GM23338 (cell line): ENCODE measurements around the gene GPC5. TPM values are rescaled to one million over a fixed set of nuclear protein-coding genes. Genes with fewer than 3 reads are reported as not detected.

Experiments used
- ATAC-seq: fragments of 200-7000 bp; cut with Tn5 transposase; 3 replicates; pipeline ENCODE4 v1.9.1; 2020
- DNase-seq: peaks from one replicate; pipeline ENCODE4 v3.0.0-alpha.2; 2015; ENCODE audit warnings: low spot score
- H2AFZ ChIP-seq: fragments of 200-600 bp; sonication (generic); 2 replicates; pipeline ENCODE4 v1.8.0; 2016; ENCODE audit warnings: antibody characterized with exemption, mild to moderate bottlenecking, moderate library complexity
- H3F3A ChIP-seq: fragments of 200-600 bp; sonication (generic); replicated peaks from 2 replicates; pipeline ENCODE4 v1.8.0; 2017; ENCODE audit warnings: antibody characterized with exemption, mixed run types, low read depth
- H3K27ac ChIP-seq: fragments of 200-600 bp; sonication (generic); 2 replicates; pipeline ENCODE4 v1.6.1; 2016; ENCODE audit warnings: low read depth
- H3K27me3 ChIP-seq: fragments of 200-600 bp; sonication (generic); 2 replicates; pipeline ENCODE4 v1.8.0; 2016; ENCODE audit warnings: mild to moderate bottlenecking, mixed run types, moderate library complexity; ENCODE audit not compliant: insufficient read depth
- H3K36me3 ChIP-seq: fragments of 200-600 bp; sonication (generic); 2 replicates; pipeline ENCODE4 v1.8.0; 2016; ENCODE audit warnings: mild to moderate bottlenecking; ENCODE audit not compliant: insufficient read depth
- H3K4me1 ChIP-seq: fragments of 200-600 bp; sonication (generic); 2 replicates; pipeline ENCODE4 v1.8.0; 2016; ENCODE audit warnings: mild to moderate bottlenecking, moderate library complexity; ENCODE audit not compliant: insufficient read depth
- H3K4me2 ChIP-seq: fragments of 200-600 bp; sonication (generic); 2 replicates; pipeline ENCODE4 v1.7.1; 2017; ENCODE audit warnings: mixed run types
- H3K4me3 ChIP-seq: fragments of 200-600 bp; sonication (generic); 2 replicates; pipeline ENCODE4 v1.6.1; 2016; ENCODE audit warnings: mixed run types
- H3K79me2 ChIP-seq: fragments of 200-600 bp; sonication (generic); replicated peaks from 2 replicates; pipeline ENCODE4 v1.8.0; 2017; ENCODE audit warnings: mild to moderate bottlenecking; ENCODE audit not compliant: insufficient read depth
- H3K9me2 ChIP-seq: fragments of 200-600 bp; sonication (generic); 2 replicates; pipeline ENCODE4 v1.8.0; 2017; ENCODE audit not compliant: insufficient read depth
- H4K20me1 ChIP-seq: fragments of 200-600 bp; sonication (generic); replicated peaks from 2 replicates; pipeline ENCODE4 v1.8.0; 2017; ENCODE audit warnings: mild to moderate bottlenecking; ENCODE audit not compliant: insufficient read depth
- H3K27ac Mint-ChIP-seq: 2 replicates; pipeline ENCODE4 v1.8.0; 2020; ENCODE audit warnings: inconsistent platforms, mild to moderate bottlenecking, moderate library complexity, mixed read lengths
- H3K27me3 Mint-ChIP-seq: 3 replicates; pipeline ENCODE4 v1.8.0; 2022; ENCODE audit warnings: low read depth, mild to moderate bottlenecking, moderate library complexity, mixed read lengths, inconsistent platforms; ENCODE audit not compliant: insufficient read depth, poor library complexity
- H3K36me3 Mint-ChIP-seq: 3 replicates; pipeline ENCODE4 v1.8.0; 2021; ENCODE audit warnings: low read depth, mild to moderate bottlenecking, inconsistent platforms, moderate library complexity, mixed read lengths
- H3K4me1 Mint-ChIP-seq: 3 replicates; pipeline ENCODE4 v1.8.0; 2020; ENCODE audit warnings: mild to moderate bottlenecking, inconsistent platforms, mixed read lengths
- H3K4me3 Mint-ChIP-seq: 3 replicates; pipeline ENCODE4 v1.8.0; 2021; ENCODE audit warnings: moderate library complexity, mild to moderate bottlenecking, inconsistent platforms, mixed read lengths
- H3K9me3 Mint-ChIP-seq: 3 replicates; pipeline ENCODE4 v1.8.0; 2020; ENCODE audit warnings: moderate library complexity, mild to moderate bottlenecking, inconsistent platforms, mixed read lengths
- CREB1 ChIP-seq: fragments of 250-450 bp; sonication (Bioruptor Pico); IDR thresholded peaks from 2 replicates; pipeline ENCODE4 v1.5.0; 2020; ENCODE audit warnings: low read depth, mild to moderate bottlenecking, moderate library complexity
- CTCF ChIP-seq, 2 experiments: fragments of 200-600 bp in 1 of 2; sonication (generic) in 1 of 2; conservative IDR thresholded peaks; 2 replicates each; pipeline versions ENCODE4 v1.5.1 to v1.6.1; 2016 to 2017; ENCODE audit warnings: antibody characterized with exemption in 2 of 2, low read depth in 2 of 2, mild to moderate bottlenecking in 2 of 2, moderate library complexity in 1 of 2
- EZH2 ChIP-seq: fragments of 200-600 bp; sonication (generic); IDR thresholded peaks from one replicate; pipeline ENCODE4 v1.8.0; 2017; ENCODE audit warnings: antibody characterized with exemption, mild to moderate bottlenecking, low read depth; ENCODE audit not compliant: unreplicated experiment
- EZH2phosphoT487 ChIP-seq: fragments of 200-600 bp; sonication (generic); IDR thresholded peaks from one replicate; pipeline ENCODE4 v1.8.1; 2018; ENCODE audit warnings: antibody characterized with exemption; ENCODE audit not compliant: unreplicated experiment
- JUNB ChIP-seq: IDR thresholded peaks from one replicate; pipeline ENCODE4 v1.6.1; 2016; ENCODE audit warnings: antibody characterized with exemption; ENCODE audit not compliant: unreplicated experiment
- NANOG ChIP-seq: IDR thresholded peaks from 2 replicates; pipeline ENCODE4 v1.6.1; 2016; ENCODE audit warnings: antibody characterized with exemption, borderline replicate concordance
- POLR2AphosphoS5 ChIP-seq: IDR thresholded peaks from 2 replicates; pipeline ENCODE4 v1.6.1; 2016; ENCODE audit warnings: antibody characterized with exemption, low read depth
- REST ChIP-seq: IDR thresholded peaks from one replicate; pipeline ENCODE4 v1.6.1; 2018; ENCODE audit warnings: antibody characterized with exemption; ENCODE audit not compliant: unreplicated experiment
- STAT1 ChIP-seq: IDR thresholded peaks from one replicate; pipeline ENCODE4 v1.6.1; 2016; ENCODE audit warnings: antibody characterized with exemption; ENCODE audit not compliant: unreplicated experiment
- ZNF114 ChIP-seq: fragments of 250-450 bp; sonication (Bioruptor Pico); IDR thresholded peaks from 2 replicates; pipeline ENCODE4 v1.5.0; 2020; ENCODE audit warnings: mild to moderate bottlenecking, moderate library complexity
- ZNF331 ChIP-seq: fragments of 250-450 bp; sonication (Bioruptor Pico); IDR thresholded peaks from 2 replicates; pipeline ENCODE4 v1.5.0; 2020; ENCODE audit warnings: low read depth, mild to moderate bottlenecking, moderate library complexity
- ZNF462 ChIP-seq: fragments of 250-450 bp; sonication (Bioruptor Pico); IDR thresholded peaks from 2 replicates; pipeline ENCODE4 v1.5.0; 2020; ENCODE audit warnings: mild to moderate bottlenecking, moderate library complexity
- polyA plus RNA-seq: library from polyadenylated mRNA; unstranded; fragments of >200 nt; fragmentation: Nextera tagmentation; extraction: Ambion mirVana; gene quantifications from 2 replicates; pipeline ENCODE4 v1.2.1, GENCODE V29; 2016
- total RNA-seq: library from RNA; depleted of rRNA; stranded (reverse); fragments of >200 nt; shearing (Covaris generic); gene quantifications from 2 replicates; pipeline ENCODE4 v1.2.3, GENCODE V29; 2014
- TF ChIP-seq, protein P1 (sequence below): IDR thresholded peaks from 2 replicates; pipeline ENCODE4 v1.6.1; 2016; ENCODE audit warnings: antibody characterized with exemption

GPC5 gene
- total and polyA plus RNA-seq, 2 experiments from 2014 or later: 0.95 to 1.1 TPM

DNA sequence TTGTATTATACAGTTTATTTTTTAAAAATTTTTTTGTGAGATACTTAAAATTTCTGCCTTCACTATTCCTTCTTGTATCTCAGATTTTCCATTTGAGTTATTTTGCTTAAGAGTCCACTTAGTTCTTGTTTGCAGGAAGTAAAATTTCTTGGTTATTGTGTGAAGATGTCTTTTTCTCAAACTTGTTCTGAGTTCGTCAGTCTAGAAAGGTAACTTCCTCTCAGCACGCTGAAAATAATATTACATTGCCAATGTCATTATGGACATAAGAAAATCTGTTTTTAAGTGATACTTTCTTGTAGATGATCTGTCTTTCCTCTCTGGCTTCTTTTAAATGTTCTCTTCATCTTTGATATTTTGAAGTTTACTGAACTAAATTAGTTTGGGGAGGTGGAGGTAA is 1096.5 kb downstream of the GPC5 start:
- Histone ChIP-seq H3F3A (no peaks in the 10 kb centered on the region), H3K36me3 (no peaks in the 10 kb centered on the region), H3K27ac (no peak overlapping the region), H3K4me1 (0 out of 2 replicates have a peak, but pooled peaks cover 5% of the 10 kb centered on the region), H3K27me3 (no peaks in the 10 kb centered on the region), H3K9me2 (no peaks in the 10 kb centered on the region), H3K79me2 (no peaks in the 10 kb centered on the region), H2AFZ (no peak overlapping the region), H3K4me3 (no peak overlapping the region), H4K20me1 (no peaks in the 10 kb centered on the region), H3K4me2 (no peak overlapping the region)
- Mint-ChIP-seq H3K4me1 (peaks cover 8% of the 10 kb centered on the region), H3K4me3 (no peak overlapping the region), H3K27me3 (no peaks in the 10 kb centered on the region), H3K9me3 (no peaks in the 10 kb centered on the region), H3K27ac (no peak overlapping the region), H3K36me3 (no peaks in the 10 kb centered on the region)
- ATAC-seq: no peak
- TF ChIP-seq EZH2phosphoT487 (no peak), CREB1 (CRISPR knock-in tag) (no peak), ZNF462 (CRISPR knock-in tag) (no peak), POLR2AphosphoS5 (no peak), STAT1 (no peak), NANOG (no peak), EZH2 (no peak), REST (no peak), JUNB (no peak), ZNF114 (CRISPR knock-in tag) (no peak), ZNF331 (CRISPR knock-in tag) (no peak), CTCF (conservative IDR thresholded peaks at IDR 0.05; ENCODE audit: low read depth in 2 of 2) (no peak)
- TF ChIP-seq, protein P1, sequence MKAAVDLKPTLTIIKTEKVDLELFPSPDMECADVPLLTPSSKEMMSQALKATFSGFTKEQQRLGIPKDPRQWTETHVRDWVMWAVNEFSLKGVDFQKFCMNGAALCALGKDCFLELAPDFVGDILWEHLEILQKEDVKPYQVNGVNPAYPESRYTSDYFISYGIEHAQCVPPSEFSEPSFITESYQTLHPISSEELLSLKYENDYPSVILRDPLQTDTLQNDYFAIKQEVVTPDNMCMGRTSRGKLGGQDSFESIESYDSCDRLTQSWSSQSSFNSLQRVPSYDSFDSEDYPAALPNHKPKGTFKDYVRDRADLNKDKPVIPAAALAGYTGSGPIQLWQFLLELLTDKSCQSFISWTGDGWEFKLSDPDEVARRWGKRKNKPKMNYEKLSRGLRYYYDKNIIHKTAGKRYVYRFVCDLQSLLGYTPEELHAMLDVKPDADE: no peak
- no peak for DNase-seq
